ENCODE results near the gene ITIH1. TPM values are rescaled to one million over a fixed set of nuclear protein-coding genes. Genes with fewer than 3 reads are reported as not detected.

Gene ITIH1
- total RNA-seq, 1 donor from 2014 or later, result not detected

- H3K27ac Mint-ChIP-seq (ENCODE audit: unreplicated experiment), result no peak overlapping the region
- no peak for DNase-seq (ENCODE audit: low read depth, low spot score)
- H3K27me3 Mint-ChIP-seq (ENCODE audit: low read depth), result no peaks in the 10 kb centered on the region
- H3K36me3 Mint-ChIP-seq (ENCODE audit: low read depth), result peaks cover 26% of the 10 kb centered on the region
- no peaks in the 10 kb centered on the region for H3K4me1 Mint-ChIP-seq
- H3K9me3 Mint-ChIP-seq, result no peaks in the 10 kb centered on the region
- no peak for TF ChIP-seq CTCF (conservative IDR thresholded peaks at IDR 0.05)
- H3K4me3 Mint-ChIP-seq, result no peak overlapping the region
Observed at GRCh38 chr3:52756141-52756540, 21.3 kb upstream of the ITIH1 start.

- Mint-ChIP-seq H3K36me3 (ENCODE audit: low read depth) (peaks cover 13% of the 10 kb centered on the region), H3K4me1 (no peaks in the 10 kb centered on the region), H3K4me3 (no peak overlapping the region), H3K27ac (ENCODE audit: unreplicated experiment) (no peak overlapping the region), H3K27me3 (ENCODE audit: low read depth) (no peaks in the 10 kb centered on the region), H3K9me3 (no peaks in the 10 kb centered on the region)
- no peak for TF ChIP-seq CTCF (conservative IDR thresholded peaks at IDR 0.05)
- no peak for DNase-seq (ENCODE audit: low read depth, low spot score)
Observed at GRCh38 chr3:52763466-52763865, 13.9 kb upstream of the ITIH1 start.

GRCh38 chr3:52769786-52770455 is 7.5 kb upstream of the ITIH1 start:
- peak overlapping the region; percentile 95 for H3K4me3 Mint-ChIP-seq
- no peaks in the 10 kb centered on the region for H3K27me3 Mint-ChIP-seq (ENCODE audit: low read depth)
- H3K27ac Mint-ChIP-seq (ENCODE audit: unreplicated experiment), result peak overlapping the region; percentile 94
- no peak for DNase-seq (ENCODE audit: low read depth, low spot score)
- no peak for TF ChIP-seq CTCF (conservative IDR thresholded peaks at IDR 0.05)
- H3K36me3 Mint-ChIP-seq (ENCODE audit: low read depth), result peaks cover 2% of the 10 kb centered on the region
- H3K9me3 Mint-ChIP-seq, result no peaks in the 10 kb centered on the region
- peaks cover 20% of the 10 kb centered on the region for H3K4me1 Mint-ChIP-seq

- H3K4me3 Mint-ChIP-seq, result peak within 1 kb of the TSS; percentile 95
- peaks cover 2% of the 10 kb centered on the region for H3K36me3 Mint-ChIP-seq (ENCODE audit: low read depth)
- H3K27ac Mint-ChIP-seq (ENCODE audit: unreplicated experiment), result peak within 1 kb of the TSS; percentile 99
- DNase-seq (ENCODE audit: low read depth, low spot score), result peak; percentile 89
- H3K4me1 Mint-ChIP-seq, result peaks cover 20% of the 10 kb centered on the region
- H3K9me3 Mint-ChIP-seq, result no peaks in the 10 kb centered on the region
- no peak for TF ChIP-seq CTCF (conservative IDR thresholded peaks at IDR 0.05)
- no peaks in the 10 kb centered on the region for H3K27me3 Mint-ChIP-seq (ENCODE audit: low read depth)
Observed at GRCh38 chr3:52770496-52771333, 6.7 kb upstream of the ITIH1 start, which contains the start of gene NEK4. TSS of gene NEK4 (minus strand) at chr3:52770940. CDS start at chr3:52770746, 194 bp downstream.

GRCh38 chr3:52771334-52771681 is 6.1 kb upstream of the ITIH1 start:
- no peak for DNase-seq (ENCODE audit: low read depth, low spot score)
- peaks cover 2% of the 10 kb centered on the region for H3K36me3 Mint-ChIP-seq (ENCODE audit: low read depth)
- H3K9me3 Mint-ChIP-seq, result no peaks in the 10 kb centered on the region
- peak overlapping the region; percentile 95 for H3K4me3 Mint-ChIP-seq
- H3K27ac Mint-ChIP-seq (ENCODE audit: unreplicated experiment), result peak overlapping the region; percentile 99
- no peaks in the 10 kb centered on the region for H3K27me3 Mint-ChIP-seq (ENCODE audit: low read depth)
- TF ChIP-seq CTCF (conservative IDR thresholded peaks at IDR 0.05), result no peak
- H3K4me1 Mint-ChIP-seq, result peaks cover 20% of the 10 kb centered on the region

All from neural crest cell (in vitro differentiated cells).